HCT116 (cell line): Measurements from ENCODE around the gene NEK7. TPM values are rescaled to one million over a fixed set of nuclear protein-coding genes. Genes with fewer than 3 reads are reported as not detected.

Source experiments
- ATAC-seq: fragments of 200-7000 bp; cut with Tn5 transposase; 2 replicates; pipeline ENCODE4 v1.9.1; 2020; ENCODE audit warnings: mild to moderate bottlenecking, moderate library complexity
- BruUV-seq: library from RNA; stranded (reverse); fragments of 400-500 nt; replicated peaks from 2 replicates; lab custom pipeline; 2021; lab: Mats Ljungman, UMichigan
- CTCF ChIA-PET: fragments of 300-600 bp; sonication (Branson Sonifier 250); formaldehyde crosslinking; loops from one replicate; lab custom pipeline; 2021; ENCODE audit warnings: antibody characterized with exemption; lab: Charles Lee
- POLR2A ChIA-PET: fragments of 300-600, 350-600 bp; sonication (Branson Sonifier 250); formaldehyde crosslinking; loops from one replicate; lab custom pipeline; 2021; ENCODE audit warnings: antibody characterized with exemption; lab: Charles Lee
- RAD21 ChIA-PET, 2 experiments: fragments of 300-600 bp; sonication (Branson Sonifier 250); formaldehyde crosslinking; loops; one replicate each; lab custom pipeline; 2023; ENCODE audit warnings: low total read pairs in 2 of 2; ENCODE audit not compliant: uncharacterized antibody in 2 of 2, unreplicated experiment in 2 of 2, low non-redundant PET in 1 of 2; lab: Charles Lee
- DNase-seq: peaks from one replicate; pipeline ENCODE4 v3.0.0-alpha.2; 2010; ENCODE audit warnings: low read depth, low spot score
- H2AFZ ChIP-seq: fragments of 200-600 bp; shearing (Covaris generic), sonication (generic); 2 replicates; pipeline ENCODE4 v1.6.1; 2017; ENCODE audit warnings: low read depth, mixed run types, mixed read lengths, antibody characterized with exemption, low read length; ENCODE audit not compliant: poor library complexity, severe bottlenecking
- H3K27ac ChIP-seq: 2 replicates; pipeline ENCODE4 v1.5.1; 2012; ENCODE audit warnings: low read depth, low read length
- H3K27me3 ChIP-seq: fragments of 200-600 bp; sonication (generic); 2 replicates; pipeline ENCODE4 v1.6.1; 2016; ENCODE audit warnings: mixed run types, low read length, mixed read lengths; ENCODE audit not compliant: insufficient read depth
- H3K36me3 ChIP-seq, 2 experiments: fragments of 200-500 bp in 1 of 2; fragments of 200-600 bp in 1 of 2; sonication (Bioruptor generic) in 1 of 2; sonication (generic) in 1 of 2; 2 replicates each; pipeline versions ENCODE4 v1.5.1 to v1.6.1; 2014 to 2016; ENCODE audit warnings: low read length in 2 of 2, inconsistent platforms in 1 of 2, mixed read lengths in 1 of 2, mixed run types in 1 of 2; ENCODE audit not compliant: insufficient read depth in 2 of 2, control insufficient read depth in 1 of 2
- H3K4me1 ChIP-seq, 2 experiments: fragments of 200-600 bp in 1 of 2; sonication (generic) in 1 of 2; 2 replicates each; pipeline versions ENCODE4 v1.5.1 to v1.6.1; 2012 to 2017; ENCODE audit warnings: low read length in 2 of 2, inconsistent platforms in 1 of 2, mild to moderate bottlenecking in 1 of 2, mixed read lengths in 1 of 2, mixed run types in 1 of 2, moderate library complexity in 1 of 2; ENCODE audit not compliant: insufficient read depth in 2 of 2, control insufficient read depth in 1 of 2
- H3K4me2 ChIP-seq: fragments of 200-600 bp; sonication (generic); 2 replicates; pipeline ENCODE4 v1.6.1; 2017; ENCODE audit warnings: mixed run types, low read length, mixed read lengths
- H3K4me3 ChIP-seq, 2 experiments: fragments of 200-600 bp in 1 of 2; sonication (generic) in 1 of 2; replicated peaks in 1 of 2; 2 replicates each; pipeline ENCODE4 v1.5.1; 2011 to 2016; ENCODE audit warnings: low read length in 2 of 2, control low read depth in 1 of 2, low read depth in 1 of 2, mild to moderate bottlenecking in 1 of 2, mixed read lengths in 1 of 2, mixed run types in 1 of 2
- H3K79me2 ChIP-seq: fragments of 200-600 bp; sonication (generic); 2 replicates; pipeline ENCODE4 v1.6.1; 2017; ENCODE audit warnings: mild to moderate bottlenecking, mixed run types, low read length, moderate library complexity, mixed read lengths; ENCODE audit not compliant: insufficient read depth
- H3K9ac ChIP-seq: fragments of 200-600 bp; sonication (generic); 2 replicates; pipeline ENCODE4 v1.6.1; 2016; ENCODE audit warnings: low read length, mixed read lengths
- H3K9me2 ChIP-seq: fragments of 200-600 bp; sonication (generic), shearing (Covaris generic); 2 replicates; pipeline ENCODE4 v1.6.1; 2017; ENCODE audit warnings: mixed run types, mild to moderate bottlenecking, moderate library complexity; ENCODE audit not compliant: insufficient read depth
- H3K9me3 ChIP-seq, 2 experiments: fragments of 200-500 bp in 1 of 2; fragments of 200-600 bp in 1 of 2; sonication (Bioruptor generic) in 1 of 2; sonication (generic) in 1 of 2; 2 replicates each; pipeline ENCODE4 v1.6.1; 2014 to 2017; ENCODE audit warnings: low read length in 2 of 2, mixed read lengths in 2 of 2, inconsistent platforms in 1 of 2, low read depth in 1 of 2, mild to moderate bottlenecking in 1 of 2, mixed run types in 1 of 2, moderate library complexity in 1 of 2; ENCODE audit not compliant: control insufficient read depth in 1 of 2, insufficient read depth in 1 of 2
- H4K20me1 ChIP-seq: fragments of 200-600 bp; sonication (generic), shearing (Covaris generic); 2 replicates; pipeline ENCODE4 v1.6.1; 2017; ENCODE audit warnings: mixed run types, mild to moderate bottlenecking, moderate library complexity; ENCODE audit not compliant: insufficient read depth
- ATF3 ChIP-seq: IDR thresholded peaks from 2 replicates; pipeline ENCODE4 v1.6.1; 2012
- EGR1 ChIP-seq: IDR thresholded peaks from 2 replicates; pipeline ENCODE4 v1.6.1; 2012; ENCODE audit warnings: low read depth
- EZH2 ChIP-seq: fragments of 200-600 bp; sonication (generic); IDR thresholded peaks from 2 replicates; pipeline ENCODE4 v1.6.1; 2017; ENCODE audit warnings: antibody characterized with exemption, mixed run types
- EZH2phosphoT487 ChIP-seq: fragments of 200-600 bp; IDR thresholded peaks from 2 replicates; pipeline ENCODE4 v1.6.1; 2018; ENCODE audit warnings: antibody characterized with exemption, borderline replicate concordance
- FOSL1 ChIP-seq: IDR thresholded peaks from 2 replicates; pipeline ENCODE4 v1.6.1; 2012; ENCODE audit warnings: low read depth
- JUND ChIP-seq: IDR thresholded peaks from 2 replicates; pipeline ENCODE4 v1.6.1; 2012
- POLR2A ChIP-seq: IDR thresholded peaks from 2 replicates; pipeline ENCODE4 v1.7.0; 2011; ENCODE audit warnings: borderline replicate concordance; ENCODE audit not compliant: insufficient read depth, insufficient read length; ENCODE audit errors: extremely low read depth
- POLR2AphosphoS5 ChIP-seq: IDR thresholded peaks from 2 replicates; pipeline ENCODE4 v1.6.1; 2011; ENCODE audit warnings: mild to moderate bottlenecking, low read depth, low read length, moderate library complexity
- RAD21 ChIP-seq: IDR thresholded peaks from 2 replicates; pipeline ENCODE4 v1.6.1; 2012; ENCODE audit warnings: low read depth, mild to moderate bottlenecking
- SIN3A ChIP-seq: IDR thresholded peaks from 2 replicates; pipeline ENCODE4 v1.6.1; 2012; ENCODE audit warnings: low read depth
- YY1 ChIP-seq: IDR thresholded peaks from 2 replicates; pipeline ENCODE4 v1.6.1; 2011; ENCODE audit warnings: low read length, low read depth, moderate library complexity, mild to moderate bottlenecking; ENCODE audit not compliant: insufficient replicate concordance; ENCODE audit errors: extremely low read depth
- ZFX ChIP-seq: fragments of 450-650 bp; IDR thresholded peaks from 2 replicates; pipeline ENCODE4 v1.6.1; 2017
- intact Hi-C: fragments of 100-400 bp; cut with micrococcal nuclease; formaldehyde crosslinking; loops from 2 replicates; pipeline ENCODE4 v1.10.0; 2022
- total RNA-seq: library from RNA; stranded (reverse); gene quantifications from one replicate; pipeline ENCODE4 v1.2.1, GENCODE V29; 2021; ENCODE audit not compliant: unreplicated experiment
- TF ChIP-seq, protein P1 (sequence below): IDR thresholded peaks from 2 replicates; pipeline ENCODE4 v1.6.1; 2012

Gene NEK7
- total RNA-seq, 1 experiment from 2014 or later, result 33.0 TPM

DNA sequence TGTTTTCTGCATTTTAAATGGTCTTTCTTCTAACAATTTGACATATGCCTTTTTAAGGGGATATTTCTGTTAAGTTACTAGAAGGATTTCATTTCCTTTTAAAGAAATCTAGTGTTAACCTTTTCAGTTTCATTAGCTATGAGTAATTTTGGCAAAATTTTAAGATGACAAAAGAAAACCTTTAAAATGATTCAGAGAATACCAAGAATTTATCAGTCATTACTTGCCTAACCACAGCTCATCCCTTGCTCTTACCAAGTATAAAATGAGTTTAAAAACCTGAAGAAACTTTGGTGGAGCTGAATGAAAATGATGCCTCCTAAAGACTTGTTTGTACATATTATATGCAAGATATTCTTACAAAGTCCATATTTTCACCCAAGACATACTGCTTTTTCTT lies 101.7 kb downstream of the NEK7 start:
- Histone ChIP-seq H3K27ac (no peak overlapping the region), H4K20me1 (no peaks in the 10 kb centered on the region), H3K4me1 (no peaks in the 10 kb centered on the region), H3K9ac (no peak overlapping the region), H3K79me2 (no peaks in the 10 kb centered on the region), H3K4me3 (no peak overlapping the region), H3K36me3 (no peaks in the 10 kb centered on the region), H3K9me2 (no peaks in the 10 kb centered on the region), H2AFZ (no peak overlapping the region), H3K9me3 (no peaks in the 10 kb centered on the region), H3K4me2 (no peak overlapping the region), H3K27me3 (no peaks in the 10 kb centered on the region)
- ChIA-PET POLR2A (no interaction called here), RAD21 (no interaction called here), CTCF (no interaction called here)
- TF ChIP-seq RAD21 (no peak), EGR1 (no peak), POLR2AphosphoS5 (no peak), ATF3 (no peak), JUND (no peak), EZH2 (no peak), POLR2A (no peak), FOSL1 (no peak)
- no TSS peak for BruUV-seq
- DNase-seq, result no peak
- no peak for ATAC-seq
- intact Hi-C loops, result no loop called here

- H3K27me3 ChIP-seq, result no peaks in the 10 kb centered on the region
- ChIA-PET POLR2A (no interaction called here), RAD21 (no interaction called here), CTCF (no interaction called here)
- H3K9ac ChIP-seq, result no peak overlapping the region
- no TSS peak for BruUV-seq
- H3K9me3 ChIP-seq, result no peaks in the 10 kb centered on the region
- H3K4me1 ChIP-seq, result no peaks in the 10 kb centered on the region
- no peak for ATAC-seq
- H3K36me3 ChIP-seq, result no peaks in the 10 kb centered on the region
- no peak for TF ChIP-seq RAD21
- TF ChIP-seq YY1, result no peak
- TF ChIP-seq ATF3, result no peak
- TF ChIP-seq EZH2phosphoT487, result no peak
- TF ChIP-seq, protein P1, sequence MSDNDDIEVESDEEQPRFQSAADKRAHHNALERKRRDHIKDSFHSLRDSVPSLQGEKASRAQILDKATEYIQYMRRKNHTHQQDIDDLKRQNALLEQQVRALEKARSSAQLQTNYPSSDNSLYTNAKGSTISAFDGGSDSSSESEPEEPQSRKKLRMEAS, result no peak
- TF ChIP-seq POLR2AphosphoS5, result no peak
- no peak for TF ChIP-seq EZH2
- no peak for TF ChIP-seq ZFX
- no peak for TF ChIP-seq SIN3A
- no peak overlapping the region for H3K4me3 ChIP-seq
- no peak overlapping the region for H3K4me2 ChIP-seq
- DNase-seq, result no peak
- no peak overlapping the region for H3K27ac ChIP-seq
- intact Hi-C loops, result no loop called here
- no peak overlapping the region for H2AFZ ChIP-seq
- no peaks in the 10 kb centered on the region for H4K20me1 ChIP-seq
- no peaks in the 10 kb centered on the region for H3K79me2 ChIP-seq
- H3K9me2 ChIP-seq, result no peaks in the 10 kb centered on the region
Measured at GRCh38 chr1:198259333-198260074, 102.7 kb downstream of the NEK7 start.
